ENCODE measurements around the gene COX4I1.
"Not testable (repeated sequence)": the region's sequence is repeated elsewhere in the genome, so short reads cannot be mapped to it uniquely, and the experiment has no call there.

COX4I1 gene

DNA sequence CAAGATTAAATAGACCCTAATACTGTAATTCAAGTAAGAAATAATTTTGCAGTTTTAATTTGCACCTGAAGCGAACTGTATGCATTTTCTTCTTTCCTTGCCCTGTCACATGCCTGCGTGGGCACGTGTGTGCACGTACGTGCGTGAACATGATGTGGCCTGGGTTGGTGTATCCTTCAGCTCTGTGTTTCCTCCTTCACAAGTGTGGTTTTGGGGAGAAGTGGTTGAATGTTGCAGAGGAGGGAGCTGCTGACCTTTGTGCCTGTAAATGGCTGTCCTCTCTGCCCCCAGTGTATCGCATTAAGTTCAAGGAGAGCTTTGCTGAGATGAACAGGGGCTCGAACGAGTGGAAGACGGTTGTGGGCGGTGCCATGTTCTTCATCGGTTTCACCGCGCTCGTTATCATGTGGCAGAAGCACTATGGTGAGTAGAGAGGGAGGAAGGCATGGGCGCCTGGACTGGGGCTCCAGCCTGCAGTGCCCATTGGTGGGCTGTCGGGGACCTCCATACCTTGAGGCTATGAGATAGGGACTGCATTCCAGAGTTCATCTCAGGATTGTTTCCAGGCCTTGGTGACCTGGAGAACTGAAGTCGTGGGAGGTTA is 6.0 kb downstream of the COX4I1 start:
- DNase-seq = no peak

DNA sequence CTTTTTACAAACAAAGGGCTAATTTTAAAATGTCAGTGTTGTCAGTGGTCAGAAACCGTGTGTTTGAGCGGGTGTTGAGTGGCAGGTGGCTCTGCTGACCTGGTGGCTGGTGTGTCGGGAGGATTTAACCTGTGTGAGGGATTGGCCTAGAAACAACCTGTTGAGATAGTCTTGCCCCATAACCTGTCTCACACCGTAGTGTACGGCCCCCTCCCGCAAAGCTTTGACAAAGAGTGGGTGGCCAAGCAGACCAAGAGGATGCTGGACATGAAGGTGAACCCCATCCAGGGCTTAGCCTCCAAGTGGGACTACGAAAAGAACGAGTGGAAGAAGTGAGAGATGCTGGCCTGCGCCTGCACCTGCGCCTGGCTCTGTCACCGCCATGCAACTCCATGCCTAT is 7.0 kb downstream of the COX4I1 start:
- DNase-seq = no peak

DNA sequence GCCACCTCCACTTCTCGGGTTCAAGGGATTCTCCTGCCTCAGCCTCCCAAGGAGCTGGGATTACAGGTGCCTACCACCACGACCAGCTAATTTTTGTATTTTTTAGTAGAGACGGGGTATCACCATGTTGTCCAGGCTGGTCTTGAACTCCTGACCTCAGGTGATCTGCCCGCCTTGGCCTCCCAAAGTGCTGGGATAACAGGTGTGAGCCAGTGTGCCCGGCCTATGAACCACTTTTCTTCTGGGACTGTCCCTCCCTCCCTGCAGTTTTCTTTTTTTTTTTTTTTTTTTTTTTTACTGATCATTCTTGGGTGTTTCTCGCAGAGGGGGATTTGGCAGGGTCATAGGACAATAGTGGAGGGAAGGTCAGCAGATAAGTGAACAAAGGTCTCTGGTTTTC is 7.8 kb downstream of the COX4I1 start:
- not testable (repeated sequence) for DNase-seq

DNA sequence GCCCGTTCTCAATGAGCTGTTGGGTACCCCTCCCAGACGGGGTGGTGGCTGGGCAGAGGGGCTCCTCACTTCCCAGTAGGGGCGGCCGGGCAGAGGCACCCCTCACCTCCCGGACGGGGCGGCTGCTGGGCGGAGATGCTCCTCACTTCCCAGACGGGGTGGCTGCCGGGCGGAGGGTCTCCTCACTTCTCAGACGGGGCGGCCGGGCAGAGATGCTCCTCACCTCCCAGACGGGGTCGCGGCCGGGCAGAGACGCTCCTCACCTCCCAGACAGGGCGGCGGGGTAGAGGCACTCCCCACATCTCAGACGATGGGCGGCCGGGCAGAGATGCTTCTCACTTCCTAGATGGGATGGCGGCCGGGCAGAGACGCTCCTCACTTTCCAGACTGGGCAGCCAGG is 8.6 kb downstream of the COX4I1 start:
- not testable (repeated sequence) for DNase-seq

DNA sequence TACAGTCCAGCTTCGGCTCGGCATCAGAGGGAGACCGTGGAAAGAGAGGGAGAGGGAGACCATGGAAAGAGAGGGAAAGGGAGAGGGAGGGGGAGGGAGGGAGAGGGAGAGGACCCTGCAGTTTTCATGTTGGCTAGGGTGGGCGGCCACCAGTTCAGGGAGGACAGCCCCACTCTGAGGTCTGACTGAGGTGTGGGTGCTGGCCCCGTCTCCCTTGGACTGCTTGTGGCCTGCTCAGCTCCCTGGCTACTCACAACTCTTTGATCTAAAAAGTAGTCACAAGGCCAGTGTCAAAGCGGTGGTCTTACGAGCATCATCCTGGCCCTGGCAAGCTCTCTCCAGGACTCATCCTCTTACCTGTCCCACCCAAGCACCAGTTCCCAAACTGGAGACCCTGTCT is 9.4 kb downstream of the COX4I1 start:
- DNase-seq = no peak

DNA sequence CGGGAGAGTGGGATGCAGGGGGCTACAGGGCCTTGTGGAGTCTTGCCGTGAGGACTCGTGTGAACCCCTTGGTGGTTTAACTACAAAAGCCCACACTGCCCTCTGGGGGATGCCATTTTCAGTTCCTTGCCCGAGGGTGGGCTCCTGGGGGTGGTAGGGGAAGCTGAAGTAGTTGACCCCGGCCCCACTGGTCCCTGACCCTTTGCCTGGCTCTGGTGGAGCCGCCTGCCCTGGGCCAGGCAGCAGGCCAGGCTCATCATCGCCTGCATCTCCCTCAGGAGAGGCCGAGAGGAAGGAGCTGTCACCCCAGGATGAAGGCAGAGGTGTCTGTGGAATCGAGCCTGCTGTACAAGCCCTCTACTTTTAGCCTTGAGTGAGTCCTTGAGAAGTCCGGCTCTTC is 10.2 kb downstream of the COX4I1 start:
- DNase-seq = no peak

DNA sequence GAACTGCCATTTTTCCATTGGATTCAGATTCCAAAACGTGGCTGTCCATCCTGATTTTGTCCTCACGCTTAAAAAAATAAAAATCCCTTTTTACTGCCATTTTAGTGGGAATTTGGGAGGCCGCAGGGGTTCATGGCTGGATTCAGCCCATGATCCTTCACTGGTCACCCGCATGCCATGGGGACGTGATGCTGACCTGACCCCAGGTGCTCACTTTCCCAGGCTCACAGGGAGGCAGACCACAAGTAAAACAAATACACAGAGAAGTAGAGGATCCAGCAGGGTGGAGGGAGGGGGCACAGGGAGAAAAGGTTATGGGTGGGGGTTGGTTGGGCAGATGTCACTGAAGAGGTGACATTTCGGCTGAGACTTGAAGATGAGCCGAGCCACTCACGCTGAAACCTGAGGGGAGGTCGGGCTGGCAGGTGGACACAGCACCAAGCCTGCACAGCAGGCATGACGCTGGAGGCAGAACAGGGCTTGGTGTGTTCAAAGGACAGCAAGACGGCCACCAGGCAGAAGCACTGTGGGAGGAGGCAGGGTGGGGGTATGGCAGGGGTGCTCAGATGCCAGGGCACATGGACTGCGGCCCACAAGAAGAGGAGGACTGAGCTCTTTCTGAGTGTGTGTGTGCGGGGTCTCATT is 10.7 kb downstream of the COX4I1 start:
- DNase-seq = no peak

DNA sequence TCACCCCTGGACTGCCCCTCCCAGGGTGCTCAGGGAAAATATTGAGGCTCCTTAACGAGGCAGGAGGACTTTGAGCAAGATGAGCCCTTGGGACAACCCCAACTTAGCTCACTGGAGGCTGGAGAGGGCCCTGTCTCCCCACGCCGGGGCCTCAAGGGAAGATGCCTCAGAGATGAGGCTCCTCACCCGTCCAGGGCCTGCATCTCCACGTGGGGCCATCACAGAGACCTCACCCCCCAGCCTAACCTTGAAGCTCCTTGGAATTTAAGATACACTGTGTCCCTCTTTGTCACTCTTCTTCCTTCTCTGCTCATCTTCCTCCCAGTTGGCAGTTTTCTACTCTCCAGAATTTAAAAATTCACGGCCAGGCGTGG is 11.2 kb downstream of the COX4I1 start:
- no peak for DNase-seq

DNA sequence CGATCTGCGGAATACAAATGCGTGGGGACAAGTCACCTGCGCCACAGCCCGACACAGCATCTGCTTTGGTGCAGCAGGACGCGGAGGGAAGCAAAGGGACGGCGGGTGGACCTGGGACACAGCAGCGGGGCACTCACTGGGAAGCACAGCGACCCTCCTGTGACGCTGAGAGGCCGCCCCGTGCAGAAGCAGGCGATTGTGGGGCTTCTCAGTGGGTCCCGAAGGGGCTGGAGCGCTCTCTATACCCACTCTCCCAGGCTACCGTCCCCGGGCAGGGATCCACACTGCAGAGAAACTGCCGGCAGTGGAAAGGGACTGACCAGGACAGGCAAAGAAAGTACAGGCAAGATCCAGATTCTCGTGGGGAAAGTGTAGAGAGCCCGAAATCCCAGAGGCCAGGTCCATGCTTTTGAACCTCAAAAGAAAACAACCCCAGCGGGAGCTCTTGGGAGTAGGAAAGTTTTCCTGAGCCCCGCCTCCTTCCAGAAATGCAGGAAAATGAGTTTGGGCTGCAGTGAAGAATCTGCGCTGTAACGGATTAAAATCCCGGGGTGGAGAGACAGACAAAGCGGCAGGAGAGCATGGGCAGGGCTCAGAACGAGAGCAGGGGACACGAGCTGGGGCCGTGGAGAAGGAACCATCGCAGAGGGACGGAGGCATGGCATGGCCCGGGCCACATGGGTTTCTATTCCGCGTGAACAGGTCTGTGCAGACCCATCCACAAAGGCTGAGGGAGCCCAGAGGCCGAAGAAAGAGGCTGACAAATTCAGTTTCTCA is 12.7 kb downstream of the COX4I1 start:
- DNase-seq = no peak

DNA sequence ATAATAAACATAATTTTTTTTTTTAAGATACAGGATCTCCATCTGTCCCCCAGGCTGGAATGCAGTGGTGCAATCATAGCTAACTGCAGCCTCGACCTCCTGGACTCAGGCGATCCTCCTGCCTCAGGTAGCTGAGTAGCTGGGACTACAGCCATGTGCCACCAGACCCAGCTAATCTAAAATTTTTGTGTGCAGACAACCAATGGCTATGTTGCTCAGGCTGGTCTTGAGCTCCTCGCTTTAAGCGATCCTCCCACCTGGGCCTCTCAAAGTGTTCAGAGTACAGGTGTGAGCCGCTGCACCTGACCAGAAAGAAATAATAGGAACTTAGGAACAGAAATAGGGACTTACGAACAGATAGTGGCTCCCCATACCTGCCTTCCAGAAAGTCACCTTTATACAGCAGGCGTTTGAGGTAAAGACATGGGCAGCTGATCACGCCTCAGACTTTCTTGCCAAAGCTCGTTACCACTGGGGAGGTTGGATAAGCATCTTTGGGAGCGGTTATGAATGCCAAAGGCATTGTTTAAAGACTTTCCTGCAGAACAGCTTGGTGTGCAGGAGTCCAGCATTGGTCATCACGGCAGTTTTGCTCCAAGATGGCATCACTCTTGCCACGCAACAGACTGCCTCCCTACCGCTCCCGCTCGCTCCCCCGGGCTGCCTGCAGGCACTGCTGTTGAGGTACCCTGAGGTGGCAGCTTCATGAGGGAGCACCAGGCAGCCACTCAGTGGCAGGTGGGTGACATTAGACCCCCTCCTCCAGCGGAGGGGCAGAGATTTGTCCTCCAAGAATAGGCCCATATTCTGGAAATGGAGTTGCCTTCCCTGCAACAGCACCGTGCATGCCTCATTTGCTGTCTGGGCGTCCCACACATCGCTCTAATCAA is 13.6 kb downstream of the COX4I1 start:
- no peak for DNase-seq

DNA sequence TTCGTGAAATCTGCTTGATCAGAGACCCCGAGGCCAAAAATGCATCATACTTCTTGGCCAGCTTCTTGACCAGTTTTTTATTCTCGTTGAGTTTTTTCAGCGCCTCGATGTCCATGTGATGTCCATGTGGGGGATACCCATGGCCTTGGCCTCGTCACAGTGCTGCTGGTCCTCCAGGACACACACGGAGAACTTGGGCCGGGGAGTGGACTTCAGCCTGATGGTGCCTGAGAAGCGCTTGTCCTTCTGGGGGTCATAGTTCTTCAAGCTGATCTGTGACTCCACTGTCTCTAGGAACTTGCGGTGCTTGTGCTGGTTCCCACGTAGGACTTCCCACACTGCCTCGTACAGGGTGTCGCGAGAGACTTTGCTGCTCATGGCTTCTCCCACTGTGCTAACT is 16.7 kb downstream of the COX4I1 start:
- DNase-seq = no peak

DNA sequence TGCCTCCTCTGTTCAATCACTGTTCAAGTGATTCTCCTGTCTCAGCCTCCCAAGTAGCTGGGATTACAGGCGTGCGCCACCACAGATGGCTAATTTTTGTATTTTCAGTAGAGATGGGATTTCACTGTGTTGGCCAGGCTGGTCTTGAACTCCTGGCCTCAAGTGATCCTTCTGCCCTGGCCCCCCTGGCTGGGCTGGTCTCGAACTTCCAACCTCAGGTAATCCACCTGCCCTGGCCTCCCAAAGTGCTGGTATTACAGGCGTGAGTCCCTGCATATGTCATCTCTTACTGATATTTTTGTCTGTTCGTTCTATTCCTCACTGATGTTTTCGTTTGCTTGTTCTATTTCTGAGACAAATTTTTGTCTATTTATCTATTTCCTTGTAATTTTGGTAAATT is 17.7 kb downstream of the COX4I1 start:
- DNase-seq = not testable (repeated sequence)

DNA sequence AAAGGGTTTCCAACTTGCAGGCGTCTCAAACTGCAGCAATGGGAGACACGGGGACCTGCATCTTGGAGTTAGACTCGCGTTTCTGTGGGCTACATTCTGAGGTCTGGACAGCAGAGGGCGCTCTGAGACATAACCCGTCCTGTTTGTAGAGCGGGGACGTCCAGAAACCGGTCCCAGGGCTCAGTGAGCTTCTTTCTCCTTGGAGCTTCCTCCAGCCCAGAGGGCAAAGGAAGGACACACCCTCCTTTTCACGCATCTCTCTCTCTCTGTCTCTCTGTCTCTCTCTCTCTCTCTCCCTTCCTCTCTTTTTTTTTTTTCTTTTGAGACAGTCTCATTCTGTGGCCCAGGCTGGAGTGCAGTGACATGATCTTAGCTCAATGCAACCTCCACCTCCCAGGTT is 19.8 kb downstream of the COX4I1 start:
- DNase-seq = peak; percentile 63

DNA sequence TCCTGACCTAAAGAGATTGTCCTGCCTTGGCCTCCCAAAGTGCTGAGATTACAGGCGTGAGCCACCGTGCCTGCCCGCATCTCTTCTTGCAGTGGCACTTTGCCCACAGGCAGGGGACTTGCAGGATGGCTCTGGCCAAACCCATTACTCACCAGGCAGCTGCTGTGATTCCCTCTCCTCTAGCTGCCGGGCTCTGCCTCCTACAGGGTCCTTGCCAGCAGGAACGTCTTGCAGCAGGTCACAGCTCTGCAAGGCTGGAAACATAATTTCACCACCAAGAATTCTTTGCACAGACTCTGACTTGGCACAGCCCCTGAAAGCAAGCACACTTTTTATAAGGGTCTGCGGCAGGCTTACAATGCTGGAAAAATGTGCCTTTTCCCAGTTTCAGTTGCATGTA is 20.3 kb downstream of the COX4I1 start:
- DNase-seq = no peak

DNA sequence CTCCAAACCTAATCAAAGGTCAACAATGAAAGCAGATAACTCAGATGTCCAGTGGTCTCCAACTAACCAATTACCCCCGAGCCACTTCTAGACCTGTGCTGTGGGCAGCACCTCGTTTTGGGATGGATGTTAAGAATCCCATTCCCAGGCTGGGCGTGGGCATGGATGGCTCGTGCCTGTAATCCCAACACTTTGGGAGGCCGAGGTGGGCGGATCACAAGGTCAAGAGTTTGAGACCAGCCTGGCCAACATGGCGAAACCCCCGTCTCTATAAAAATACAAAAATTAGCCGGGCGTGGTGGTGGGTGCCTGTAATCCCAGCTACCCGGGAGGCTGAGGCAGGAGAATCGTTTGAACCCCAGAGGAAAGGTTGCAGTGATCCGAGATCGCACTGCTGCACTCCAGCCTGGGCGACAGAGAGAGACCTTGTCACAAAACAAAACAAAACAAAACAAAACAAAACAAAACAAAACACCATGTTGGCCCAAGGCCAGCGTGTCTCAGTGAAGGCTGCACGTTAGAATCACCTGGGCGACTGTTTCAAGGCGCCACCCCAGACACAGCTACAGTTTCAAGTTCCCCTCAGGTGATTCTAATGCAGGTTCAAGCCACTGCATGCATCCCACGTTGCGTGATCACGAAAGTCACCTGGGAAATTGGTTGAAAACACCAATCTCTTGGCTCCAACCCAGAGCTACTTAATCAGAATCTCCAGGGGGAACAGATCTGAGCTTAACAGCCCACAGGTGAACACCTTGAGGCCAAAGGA is 21.3 kb downstream of the COX4I1 start:
- DNase-seq = no peak

DNA sequence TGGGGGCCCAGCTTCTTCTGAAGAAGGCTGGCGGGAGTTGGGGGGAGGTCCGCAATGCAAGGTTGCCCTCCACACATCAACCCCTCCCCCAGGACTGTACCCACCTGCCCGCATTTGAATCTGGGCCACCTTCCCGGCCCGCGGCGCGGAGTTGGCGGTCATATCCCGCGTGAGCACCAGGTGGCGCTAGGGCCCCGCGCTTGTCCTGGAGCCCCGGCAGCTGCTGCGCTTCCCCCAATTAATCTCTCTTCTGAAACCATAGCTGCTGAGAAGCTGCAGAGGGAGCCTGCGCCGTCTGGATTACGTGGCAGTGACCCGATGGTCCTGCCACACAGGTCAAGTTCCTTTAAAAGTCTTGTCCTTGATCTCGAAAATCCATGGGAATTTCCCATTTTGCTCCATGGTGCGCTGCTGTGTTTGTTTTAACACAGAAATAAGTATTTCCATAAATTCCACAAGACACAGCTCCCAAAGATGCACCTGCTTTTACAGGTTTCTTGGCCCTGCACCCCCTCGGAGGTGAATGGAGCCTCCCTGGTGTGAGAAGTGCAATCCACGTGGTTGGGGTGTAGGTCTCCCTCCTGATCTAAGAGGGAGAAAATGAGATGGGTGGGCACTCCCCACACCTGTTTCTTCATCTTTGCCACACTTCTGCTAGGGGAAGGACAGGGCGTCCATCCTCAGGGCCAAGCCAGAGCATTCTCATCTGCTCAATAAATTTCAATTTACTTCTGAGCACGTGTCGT is 22.1 kb downstream of the COX4I1 start:
- DNase-seq = peak; percentile 66

DNA sequence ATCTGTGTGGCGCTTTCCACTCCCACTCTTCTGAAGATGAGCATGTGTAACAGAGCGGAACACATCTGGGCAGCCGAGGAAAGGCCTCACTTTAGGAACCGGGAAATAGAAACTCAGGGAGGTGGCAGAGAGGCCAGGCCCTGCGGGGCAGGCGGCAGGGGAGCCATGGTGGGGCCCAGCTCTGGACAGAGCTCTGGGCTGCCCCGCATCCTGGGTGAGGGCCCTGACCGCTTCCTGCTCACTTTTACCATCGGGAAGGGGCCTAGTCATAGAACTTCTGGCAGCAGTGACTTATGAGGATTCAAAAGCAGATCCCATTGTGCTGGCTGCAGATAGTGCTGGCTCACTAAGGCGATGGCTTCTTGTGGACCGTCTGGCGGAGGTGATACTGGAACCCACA is 22.6 kb downstream of the COX4I1 start:
- DNase-seq = no peak

DNA sequence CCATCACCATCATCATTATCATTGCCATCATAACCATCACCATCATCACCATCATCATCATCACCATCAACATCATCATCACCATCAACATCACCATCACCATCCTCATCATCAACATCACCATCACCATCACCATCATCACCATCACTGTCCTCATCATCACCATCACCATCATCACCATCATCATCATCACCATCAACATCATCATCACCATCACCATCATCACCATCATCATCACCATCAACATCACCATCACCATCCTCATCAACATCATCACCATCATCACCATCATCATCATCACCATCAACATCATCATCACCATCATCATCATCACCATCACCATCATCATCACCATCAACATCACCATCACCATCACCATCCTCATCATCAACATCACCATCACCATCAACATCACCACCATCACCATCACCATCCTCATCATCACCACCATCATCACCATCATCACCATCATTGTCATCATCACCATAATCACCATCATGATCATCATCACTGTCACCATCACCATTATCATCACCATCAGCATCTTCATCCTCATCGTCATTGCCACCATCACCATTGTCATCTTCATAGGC is 23.9 kb downstream of the COX4I1 start:
- DNase-seq = no peak

DNA sequence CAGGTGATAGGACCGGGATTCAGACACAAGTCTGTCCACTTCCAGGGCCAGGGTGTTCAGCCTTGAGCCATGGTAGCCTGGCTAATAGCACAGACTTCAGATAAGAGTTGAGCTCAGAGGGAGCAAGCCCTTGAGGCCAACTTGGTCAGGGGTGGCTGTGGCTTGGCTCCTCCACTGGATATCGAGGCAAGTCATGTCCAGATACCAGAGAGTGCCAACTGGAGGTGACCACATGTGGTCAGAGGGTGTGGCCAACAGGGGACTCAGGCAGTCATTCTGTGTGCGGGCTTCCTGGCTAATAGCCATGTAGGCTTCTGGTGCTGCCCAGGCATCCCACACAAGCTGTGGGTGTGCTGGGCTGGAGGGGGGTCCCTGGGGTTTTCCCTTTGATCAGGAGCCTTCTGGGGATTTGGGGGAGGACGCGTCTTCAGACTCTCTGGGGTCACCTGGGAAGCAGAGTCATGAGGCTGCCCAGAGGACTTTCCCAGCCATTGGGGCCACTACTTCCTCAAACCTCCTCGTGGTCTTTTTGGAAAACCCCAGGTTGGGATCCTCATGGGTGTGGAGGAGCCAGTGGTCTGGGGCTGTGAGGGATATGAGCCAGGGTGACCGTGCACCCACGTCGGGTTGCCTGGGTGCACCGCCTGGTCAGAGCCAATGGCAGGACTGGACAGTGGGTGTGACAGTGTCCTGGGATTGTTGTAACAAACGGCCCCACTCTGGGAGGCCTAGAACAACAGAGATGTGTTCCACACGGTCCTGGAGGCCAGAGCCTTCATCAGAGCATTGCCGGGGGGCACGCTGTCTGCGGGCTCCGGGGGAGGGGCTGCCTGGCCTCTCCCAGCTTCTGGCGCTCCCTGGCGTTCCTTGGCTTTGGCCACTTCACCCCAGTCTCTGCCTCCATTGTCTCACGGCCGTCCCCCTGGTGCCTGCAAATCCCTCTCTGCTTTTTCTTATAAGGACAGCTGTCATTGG is 25.0 kb downstream of the COX4I1 start:
- DNase-seq = no peak

DNA sequence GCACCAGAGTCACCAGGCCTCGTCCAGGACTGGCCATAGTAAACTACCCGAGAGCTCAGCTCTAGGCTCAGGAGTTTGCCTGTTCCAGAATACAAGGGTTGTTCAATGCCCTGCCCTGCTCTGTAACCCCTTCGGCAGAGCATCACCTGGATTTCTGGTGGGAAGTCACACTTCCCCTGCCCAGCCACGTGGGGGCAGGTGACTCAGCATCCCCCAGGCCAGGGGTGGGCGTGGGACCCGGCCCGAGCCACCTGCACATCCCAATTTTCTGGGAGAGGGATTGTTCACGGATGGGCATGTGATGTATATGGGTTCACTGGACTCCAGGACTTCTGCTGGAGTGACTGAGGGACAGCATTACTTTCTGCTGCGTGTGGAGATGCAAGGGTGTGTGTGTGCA is 25.8 kb downstream of the COX4I1 start:
- DNase-seq = no peak

All from SHP77 treated with DMSO at 0.1 percent for 48 hours (cell line).